ENCODE data around the gene DAB2IP.

The DAB2IP gene

GRCh38 chr9:121700832-121701419, 49.5 kb downstream of the DAB2IP start:
- Histone ChIP-seq H4K20me1 (ENCODE audit: insufficient read depth, low read length, poor library complexity, severe bottlenecking) (peaks cover 37% of the 10 kb centered on the region), H3K36me3 (ENCODE audit: insufficient read depth, low read length) (no peaks in the 10 kb centered on the region), H2AFZ (ENCODE audit: low read length) (no peak overlapping the region), H3K9me2 (replicated peaks; ENCODE audit: low read depth, low read length) (no peaks in the 10 kb centered on the region), H3K79me2 (ENCODE audit: insufficient read depth, low read length) (peaks cover 53% of the 10 kb centered on the region), H3K4me2 (ENCODE audit: low read depth, low read length, poor library complexity, severe bottlenecking) (peak overlapping the region; percentile 94), H3K9ac (ENCODE audit: low read depth, low read length, poor library complexity, severe bottlenecking) (peak overlapping the region; percentile 76), H3F3A (ENCODE audit: low read depth) (no peaks in the 10 kb centered on the region), H3K9me3 (ENCODE audit: insufficient read depth, low read depth, low read length) (no peaks in the 10 kb centered on the region), H3K27me3 (ENCODE audit: insufficient read depth, low read length, poor library complexity, severe bottlenecking) (no peaks in the 10 kb centered on the region), H3K4me3 (ENCODE audit: low read length, poor library complexity, severe bottlenecking) (peak overlapping the region; percentile 79), H3K4me1 (ENCODE audit: insufficient read depth, low read length, poor library complexity, severe bottlenecking) (peaks cover 75% of the 10 kb centered on the region)
- TF ChIP-seq CTCF (conservative IDR thresholded peaks at IDR 0.05; ENCODE audit: low read length) (no peak), EZH2phosphoT487 (IDR thresholded peaks at IDR 0.05; ENCODE audit: borderline replicate concordance) (no peak)

- peaks cover 37% of the 10 kb centered on the region for H4K20me1 ChIP-seq (ENCODE audit: insufficient read depth, low read length, poor library complexity, severe bottlenecking)
- no peak for TF ChIP-seq CTCF (conservative IDR thresholded peaks at IDR 0.05; ENCODE audit: low read length)
- TF ChIP-seq EZH2phosphoT487 (IDR thresholded peaks at IDR 0.05; ENCODE audit: borderline replicate concordance), result no peak
- H3K4me3 ChIP-seq (ENCODE audit: low read length, poor library complexity, severe bottlenecking), result peak overlapping the region; percentile 79
- peak overlapping the region; percentile 76 for H3K9ac ChIP-seq (ENCODE audit: low read depth, low read length, poor library complexity, severe bottlenecking)
- peaks cover 78% of the 10 kb centered on the region for H3K4me1 ChIP-seq (ENCODE audit: insufficient read depth, low read length, poor library complexity, severe bottlenecking)
- H3K79me2 ChIP-seq (ENCODE audit: insufficient read depth, low read length), result peaks cover 61% of the 10 kb centered on the region
- H3K27me3 ChIP-seq (ENCODE audit: insufficient read depth, low read length, poor library complexity, severe bottlenecking), result no peaks in the 10 kb centered on the region
- H3K4me2 ChIP-seq (ENCODE audit: low read depth, low read length, poor library complexity, severe bottlenecking), result peak overlapping the region; percentile 94
- no peaks in the 10 kb centered on the region for H3K9me2 ChIP-seq (replicated peaks; ENCODE audit: low read depth, low read length)
- H3K9me3 ChIP-seq (ENCODE audit: insufficient read depth, low read depth, low read length), result no peaks in the 10 kb centered on the region
- no peaks in the 10 kb centered on the region for H3K36me3 ChIP-seq (ENCODE audit: insufficient read depth, low read length)
- H2AFZ ChIP-seq (ENCODE audit: low read length), result no peak overlapping the region
- no peaks in the 10 kb centered on the region for H3F3A ChIP-seq (ENCODE audit: low read depth)
These were observed 50.4 kb downstream of the DAB2IP start for GRCh38 chr9:121701736-121702261.

GRCh38 chr9:121703014-121703734, 51.7 kb downstream of the DAB2IP start:
- H3K36me3 ChIP-seq (ENCODE audit: insufficient read depth, low read length), result no peaks in the 10 kb centered on the region
- peaks cover 75% of the 10 kb centered on the region for H3K79me2 ChIP-seq (ENCODE audit: insufficient read depth, low read length)
- H3K9me3 ChIP-seq (ENCODE audit: insufficient read depth, low read depth, low read length), result no peaks in the 10 kb centered on the region
- H3K9ac ChIP-seq (ENCODE audit: low read depth, low read length, poor library complexity, severe bottlenecking), result no peak overlapping the region
- H3K27me3 ChIP-seq (ENCODE audit: insufficient read depth, low read length, poor library complexity, severe bottlenecking), result no peaks in the 10 kb centered on the region
- peaks cover 76% of the 10 kb centered on the region for H3K4me1 ChIP-seq (ENCODE audit: insufficient read depth, low read length, poor library complexity, severe bottlenecking)
- H2AFZ ChIP-seq (ENCODE audit: low read length), result no peak overlapping the region
- TF ChIP-seq CTCF (conservative IDR thresholded peaks at IDR 0.05; ENCODE audit: low read length), result peak; percentile 54
- TF ChIP-seq EZH2phosphoT487 (IDR thresholded peaks at IDR 0.05; ENCODE audit: borderline replicate concordance), result no peak
- peak overlapping the region; percentile 24 for H3K4me3 ChIP-seq (ENCODE audit: low read length, poor library complexity, severe bottlenecking)
- H3K4me2 ChIP-seq (ENCODE audit: low read depth, low read length, poor library complexity, severe bottlenecking), result peak overlapping the region; percentile 94
- H3F3A ChIP-seq (ENCODE audit: low read depth), result no peaks in the 10 kb centered on the region
- H4K20me1 ChIP-seq (ENCODE audit: insufficient read depth, low read length, poor library complexity, severe bottlenecking), result peaks cover 41% of the 10 kb centered on the region
- no peaks in the 10 kb centered on the region for H3K9me2 ChIP-seq (replicated peaks; ENCODE audit: low read depth, low read length)
